BJ (cell line): ENCODE measurements around the gene PHACTR3. TPM values are rescaled to one million over a fixed set of nuclear protein-coding genes. Genes with fewer than 3 reads are reported as not detected.
A peak's percentile ranks its signal among the peaks of the same experiment; 100 is the strongest.

Experiments used
- CTCF ChIA-PET: fragments of 350-600 bp; formaldehyde crosslinking; extraction: SDS; loops from one replicate; lab custom pipeline; 2021; ENCODE audit warnings: antibody characterized with exemption, inconsistent platforms; lab: Yijun Ruan, JAX
- POLR2A ChIA-PET: fragments of 300-600 bp; sonication (Branson Sonifier 250); formaldehyde crosslinking; extraction: SDS; loops from one replicate; lab custom pipeline; 2021; ENCODE audit warnings: antibody characterized with exemption; lab: Charles Lee
- DNase-seq: peaks from one replicate; pipeline ENCODE4 v3.0.0-alpha.2; 2011; ENCODE audit warnings: low read depth
- H3K27me3 ChIP-seq: 2 replicates; pipeline ENCODE4 v1.6.0; 2011; ENCODE audit warnings: low read length; ENCODE audit not compliant: control insufficient read depth, insufficient read depth
- H3K36me3 ChIP-seq: 2 replicates; pipeline ENCODE4 v1.5.1; 2011; ENCODE audit warnings: low read length; ENCODE audit not compliant: control insufficient read depth, insufficient read depth
- H3K4me3 ChIP-seq: 2 replicates; pipeline ENCODE4 v1.5.1; 2011; ENCODE audit warnings: low read depth, mild to moderate bottlenecking, control low read depth, low read length
- polyA plus RNA-seq: library from polyadenylated mRNA; depleted of rRNA; stranded (reverse); fragments of >200 nt; gene quantifications from 2 replicates; pipeline ENCODE4 v1.2.3, GENCODE V29; 2011
- TF ChIP-seq, protein P1 (sequence below): IDR thresholded peaks from 2 replicates; pipeline ENCODE4 v1.5.1; 2011; ENCODE audit warnings: low read depth, mild to moderate bottlenecking, control low read depth, inconsistent platforms, low read length, moderate library complexity; ENCODE audit not compliant: insufficient read depth

The PHACTR3 gene
- polyA plus RNA-seq, 1 experiment, result not detected

DNA sequence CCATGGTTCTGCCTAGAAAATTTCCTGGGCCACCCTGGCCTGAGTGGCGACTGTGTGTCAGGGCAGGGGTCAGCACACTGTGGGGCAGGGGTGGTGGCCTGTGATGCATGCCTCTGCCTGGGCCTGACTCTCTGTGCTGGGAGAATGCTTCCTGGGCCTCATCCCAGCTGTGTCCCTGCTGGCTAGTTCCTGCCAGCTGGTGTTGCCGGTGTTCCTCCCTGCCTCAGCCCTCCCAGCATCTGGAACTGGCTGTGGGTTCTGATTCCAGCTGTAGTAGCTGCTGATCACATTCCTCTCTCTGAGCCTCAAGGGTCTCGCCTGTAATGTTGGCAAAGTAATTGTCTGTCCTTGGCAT is 227.6 kb downstream of the PHACTR3 start:
- Histone ChIP-seq H3K27me3 (peaks cover 2% of the 10 kb centered on the region), H3K36me3 (no peaks in the 10 kb centered on the region), H3K4me3 (no peak overlapping the region)
- POLR2A ChIA-PET, result interaction anchor here (0.6 kb wide), 1 partner anchor 22 kb away, joined by 4 read pairs; no protein-coding TSS in a partner anchor
- CTCF ChIA-PET, result no interaction called here
- no peak for DNase-seq
- TF ChIP-seq, protein P1, sequence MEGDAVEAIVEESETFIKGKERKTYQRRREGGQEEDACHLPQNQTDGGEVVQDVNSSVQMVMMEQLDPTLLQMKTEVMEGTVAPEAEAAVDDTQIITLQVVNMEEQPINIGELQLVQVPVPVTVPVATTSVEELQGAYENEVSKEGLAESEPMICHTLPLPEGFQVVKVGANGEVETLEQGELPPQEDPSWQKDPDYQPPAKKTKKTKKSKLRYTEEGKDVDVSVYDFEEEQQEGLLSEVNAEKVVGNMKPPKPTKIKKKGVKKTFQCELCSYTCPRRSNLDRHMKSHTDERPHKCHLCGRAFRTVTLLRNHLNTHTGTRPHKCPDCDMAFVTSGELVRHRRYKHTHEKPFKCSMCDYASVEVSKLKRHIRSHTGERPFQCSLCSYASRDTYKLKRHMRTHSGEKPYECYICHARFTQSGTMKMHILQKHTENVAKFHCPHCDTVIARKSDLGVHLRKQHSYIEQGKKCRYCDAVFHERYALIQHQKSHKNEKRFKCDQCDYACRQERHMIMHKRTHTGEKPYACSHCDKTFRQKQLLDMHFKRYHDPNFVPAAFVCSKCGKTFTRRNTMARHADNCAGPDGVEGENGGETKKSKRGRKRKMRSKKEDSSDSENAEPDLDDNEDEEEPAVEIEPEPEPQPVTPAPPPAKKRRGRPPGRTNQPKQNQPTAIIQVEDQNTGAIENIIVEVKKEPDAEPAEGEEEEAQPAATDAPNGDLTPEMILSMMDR, result no peak

DNA sequence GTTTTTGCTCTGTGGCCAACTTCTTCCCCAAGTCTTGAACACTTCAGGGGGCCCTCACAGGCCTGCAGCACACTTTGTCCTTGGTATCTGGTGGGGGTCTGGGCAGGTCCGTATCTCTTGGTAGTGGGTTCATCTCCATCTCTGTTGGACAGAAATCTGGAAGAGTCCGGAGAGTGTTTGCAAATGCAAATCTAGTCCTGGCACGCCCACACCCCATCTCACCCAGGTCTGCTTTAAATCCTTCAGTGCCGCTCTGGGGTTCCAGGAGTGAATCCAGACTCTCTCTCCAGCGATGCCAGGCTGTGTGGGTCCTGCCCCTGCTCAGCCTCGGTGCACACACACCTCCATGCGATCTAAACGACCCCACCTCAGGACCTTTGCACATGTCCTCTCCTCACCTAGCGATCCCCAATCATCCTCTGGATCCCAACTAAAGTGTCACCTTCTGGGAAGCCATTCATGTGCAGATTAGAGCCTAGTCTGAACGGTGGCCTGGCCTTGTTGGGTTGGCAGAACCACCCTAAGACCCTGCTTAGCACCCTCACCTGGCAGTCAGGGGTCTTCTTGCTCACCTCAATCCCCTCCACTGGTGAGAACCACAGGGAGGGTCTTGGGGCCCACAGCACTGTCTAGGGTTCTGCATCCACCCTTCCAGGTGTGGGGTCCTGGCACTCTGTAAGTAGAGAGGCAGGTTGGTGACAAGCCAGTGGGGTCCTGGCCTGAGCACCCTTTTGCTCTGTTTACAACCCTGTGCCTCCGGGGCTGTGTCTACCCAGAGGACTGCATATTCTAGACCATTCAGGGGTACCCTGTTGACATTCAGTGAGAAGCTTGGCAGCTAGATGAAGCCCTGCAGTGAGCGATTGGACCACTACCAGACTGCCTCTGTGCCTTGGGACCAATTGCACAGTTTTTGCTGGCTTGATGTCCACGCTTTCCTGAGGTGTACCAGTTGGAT is 228.3 kb downstream of the PHACTR3 start:
- CTCF ChIA-PET, result interaction anchor here (1.2 kb wide), 1 partner anchor 313 kb away, joined by 3 read pairs; no protein-coding TSS in a partner anchor
- H3K27me3 ChIP-seq, result peaks cover 2% of the 10 kb centered on the region
- POLR2A ChIA-PET, result no interaction called here

GRCh38 chr20:59835057-59835447 is 230.7 kb downstream of the PHACTR3 start:
- Histone ChIP-seq H3K4me3 (no peak overlapping the region), H3K36me3 (no peaks in the 10 kb centered on the region), H3K27me3 (peaks cover 2% of the 10 kb centered on the region)
- TF ChIP-seq, protein P1, result no peak
- ChIA-PET POLR2A (no interaction called here), CTCF (interaction anchor here (8.4 kb wide), 1 partner anchor 15 kb away, joined by 79 read pairs; no protein-coding TSS in a partner anchor)
- no peak for DNase-seq

More for the DNA sequence above, 228.3 kb downstream of the PHACTR3 start:
- TF ChIP-seq, protein P1, result no peak
- Histone ChIP-seq H3K4me3 (no peak overlapping the region), H3K36me3 (no peaks in the 10 kb centered on the region)
- DNase-seq, result no peak

DNA sequence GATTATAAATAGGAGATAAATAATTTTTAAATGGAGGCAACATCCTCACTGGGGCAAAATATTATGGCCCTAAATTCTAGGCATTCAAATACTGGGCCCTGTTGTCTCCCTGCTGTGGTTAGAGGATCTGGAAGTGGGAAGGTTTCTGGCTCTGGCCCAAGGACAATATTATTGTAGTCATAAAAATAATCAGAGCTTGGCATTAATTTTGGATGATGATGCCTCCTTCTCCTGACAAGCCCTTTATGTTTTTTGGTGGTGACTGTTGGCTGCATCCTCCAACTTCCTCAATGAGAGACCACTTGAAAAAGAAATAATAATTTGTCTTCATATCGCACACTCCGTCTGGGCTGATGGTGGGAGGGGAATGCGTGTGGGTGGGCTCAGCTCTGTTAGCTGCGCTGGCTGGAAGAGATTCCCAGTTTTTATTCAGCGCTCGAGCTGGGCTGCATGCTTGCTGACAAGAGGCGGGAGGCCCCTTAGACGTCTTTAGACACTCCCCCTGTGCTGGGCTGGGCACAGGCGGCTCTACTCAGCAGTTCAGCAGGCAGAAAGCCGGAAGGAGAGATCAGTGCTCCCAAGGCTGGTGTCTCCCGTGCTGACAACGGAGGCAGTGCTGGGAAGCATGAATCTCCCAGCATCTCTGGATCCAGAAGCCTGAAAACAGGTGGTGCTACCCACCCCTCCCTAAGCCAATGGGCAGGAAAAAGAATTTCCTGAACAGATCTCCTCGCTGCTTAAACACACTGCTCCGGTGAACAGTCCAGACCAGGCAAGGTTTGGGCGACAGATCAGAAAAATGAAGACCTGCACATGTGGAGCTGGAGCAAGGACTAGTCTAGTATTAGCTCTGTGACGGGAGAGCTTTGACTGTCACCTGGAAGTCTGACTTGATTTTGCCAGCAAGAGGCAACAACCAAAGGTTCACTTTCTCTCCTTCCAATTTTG is 231.4 kb downstream of the PHACTR3 start:
- Histone ChIP-seq H3K36me3 (no peaks in the 10 kb centered on the region), H3K4me3 (no peak overlapping the region; the same call in 1 of the 2 replicates), H3K27me3 (peaks cover 2% of the 10 kb centered on the region)
- CTCF ChIA-PET, result interaction anchor here (0.8 to 8.4 kb wide), 3 partner anchors 14 to 52 kb away, joined by 4 to 79 read pairs (median 6); no protein-coding TSS in a partner anchor
- TF ChIP-seq, protein P1, result no peak
- peak; percentile 5 for DNase-seq
- POLR2A ChIA-PET, result no interaction called here
